GDM1 (cell line): ENCODE data around the gene TRIM49D1.
"Not testable (repeated sequence)": the region's sequence is repeated elsewhere in the genome, so short reads cannot be mapped to it uniquely, and the experiment has no call there.

Experiments used
- DNase-seq: peaks from one replicate; lab custom pipeline; 2025; lab: John Stamatoyannopoulos, UW

TRIM49D1 gene, protein sequence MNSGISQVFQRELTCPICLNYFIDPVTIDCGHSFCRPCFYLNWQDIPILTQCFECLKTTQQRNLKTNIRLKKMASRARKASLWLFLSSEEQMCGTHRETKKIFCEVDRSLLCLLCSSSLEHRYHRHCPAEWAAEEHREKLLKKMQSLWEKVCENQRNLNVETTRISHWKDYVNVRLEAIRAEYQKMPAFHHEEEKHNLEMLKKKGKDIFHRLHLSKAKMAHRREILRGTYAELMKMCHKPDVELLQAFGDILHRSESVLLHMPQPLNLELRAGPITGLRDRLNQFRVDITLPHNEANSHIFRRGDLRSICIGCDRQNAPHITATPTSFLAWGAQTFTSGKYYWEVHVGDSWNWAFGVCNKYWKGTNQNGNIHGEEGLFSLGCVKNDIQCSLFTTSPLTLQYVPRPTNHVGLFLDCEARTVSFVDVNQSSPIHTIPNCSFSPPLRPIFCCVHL

DNA sequence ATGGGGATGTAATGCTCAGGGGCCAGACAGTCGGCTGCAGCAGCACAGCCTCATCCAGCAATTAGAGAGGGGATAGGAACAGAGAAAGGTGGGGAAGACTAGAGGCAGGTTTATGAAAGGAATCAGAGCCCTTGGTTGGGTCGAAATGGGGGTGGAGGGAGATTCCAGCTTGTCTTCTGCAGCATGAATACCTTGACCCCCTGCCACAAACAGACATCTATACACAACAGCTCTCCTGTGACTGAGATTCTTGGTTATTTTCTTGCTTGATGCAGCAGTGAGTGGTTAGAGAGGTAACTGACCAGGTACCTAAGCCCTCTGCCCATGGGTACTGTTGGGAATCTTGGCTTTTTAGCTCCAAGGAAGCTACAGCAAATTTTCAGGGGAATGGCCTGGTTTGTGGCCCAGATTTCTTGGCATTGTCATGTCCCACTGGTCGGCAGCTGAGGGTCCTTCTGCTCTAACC is at the start of gene TRIM49D1:
Gene TRIM49D1 (minus strand): TSS at position 51 of the 466 bp plus-strand sequence. CDS start 4,535 bp downstream, outside the sequence.
- no peak for DNase-seq

DNA sequence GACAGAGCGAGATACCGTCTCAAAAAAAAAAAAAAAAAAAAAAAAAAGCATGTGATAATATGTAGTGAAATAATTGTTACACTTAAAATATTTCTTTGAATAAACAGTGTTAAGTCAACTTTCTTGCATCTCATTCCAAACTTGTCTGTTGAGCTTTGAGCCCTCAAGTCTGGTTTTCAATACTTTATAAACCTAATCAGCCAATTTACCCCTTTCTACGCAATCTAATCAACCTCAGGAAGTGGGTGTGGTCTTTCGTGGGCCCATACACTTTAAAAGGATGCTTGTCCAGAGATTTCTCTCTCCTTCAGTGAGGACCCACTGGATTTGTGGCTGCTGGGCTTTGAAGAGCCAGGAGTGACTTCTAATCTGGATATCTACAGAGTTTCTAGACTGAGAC is 43.7 kb upstream of the TRIM49D1 start, which contains the start of gene TRIM64:
Gene TRIM64 (plus strand): TSS at position 301 of the 400 bp plus-strand sequence. CDS start 2,467 bp downstream, outside the sequence.
- DNase-seq = not testable (repeated sequence)

- not testable (repeated sequence) for DNase-seq
These were observed 38.8 kb upstream of the TRIM49D1 start for GRCh38 chr11:89960833-89961232.

DNA sequence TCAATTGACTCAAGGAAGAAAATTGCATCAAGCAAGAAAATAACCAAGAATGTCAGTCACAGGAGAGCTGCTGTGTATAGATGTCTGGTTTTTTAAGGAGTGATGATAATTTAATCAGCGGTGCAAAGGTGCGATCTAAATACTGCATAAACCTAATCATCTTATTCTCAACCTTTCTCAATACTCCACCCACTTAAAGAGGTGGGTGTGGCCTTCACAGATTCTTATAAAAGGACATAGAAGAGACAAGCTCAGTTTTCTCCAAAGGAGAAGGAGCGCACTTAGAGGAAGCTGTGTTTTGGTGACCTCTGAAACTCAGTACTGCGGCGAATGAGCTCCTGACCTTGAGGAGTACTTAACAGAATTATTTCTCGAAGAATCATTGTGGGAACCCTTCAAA is 1.7 kb upstream of the TRIM49D1 start, which contains the start of gene TRIM49D2:
Gene TRIM49D2 (plus strand): TSS at position 301 of the 400 bp plus-strand sequence. CDS start 2,698 bp downstream, outside the sequence.
- not testable (repeated sequence) for DNase-seq

DNA sequence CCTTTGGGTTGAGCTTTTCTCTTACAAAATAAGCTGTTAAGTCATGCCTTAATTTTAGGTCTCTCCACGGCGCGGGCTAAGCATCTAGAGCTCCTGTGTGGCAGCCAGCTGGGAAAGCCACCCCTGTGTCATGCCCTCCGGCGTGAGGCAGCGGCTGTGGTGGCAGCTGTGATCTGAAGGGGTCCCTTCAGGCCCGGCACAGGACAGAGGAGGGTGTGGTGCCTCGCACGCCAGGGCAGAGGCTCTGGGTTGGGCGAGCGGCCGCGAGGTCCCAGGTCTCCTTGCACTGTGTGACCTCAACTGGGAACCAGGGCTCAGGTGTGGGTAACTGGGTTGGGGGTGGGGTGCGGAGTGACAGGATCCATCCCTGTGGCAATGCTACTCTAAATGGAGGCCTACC is 21.2 kb downstream of the TRIM49D1 start:
- DNase-seq = not testable (repeated sequence)

- DNase-seq = not testable (repeated sequence)
These were observed 28.8 kb downstream of the TRIM49D1 start for GRCh38 chr11:89893245-89893644.

- DNase-seq = not testable (repeated sequence)
These were observed 44.5 kb downstream of the TRIM49D1 start for GRCh38 chr11:89877511-89877910.

DNA sequence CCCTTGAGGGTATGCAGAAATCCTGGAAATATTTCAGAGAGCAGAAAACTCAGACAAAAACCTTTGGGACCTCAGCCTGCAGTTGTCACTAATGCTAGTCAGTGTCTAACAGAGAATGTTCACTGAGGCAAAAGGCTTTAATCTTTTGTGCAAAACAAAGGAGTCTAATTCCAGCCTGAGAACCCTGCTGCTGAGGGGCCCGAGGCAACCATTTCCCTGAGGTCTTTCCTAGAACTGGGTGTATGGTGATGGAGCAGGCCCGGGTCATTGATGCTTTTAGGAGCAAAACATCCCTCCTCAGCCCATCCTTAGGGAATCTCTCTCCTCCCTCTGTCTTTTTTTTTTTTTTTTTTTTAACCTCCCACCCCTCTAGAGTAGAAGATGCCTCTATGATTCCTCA is 49.5 kb downstream of the TRIM49D1 start:
- DNase-seq = not testable (repeated sequence)

GRCh38 chr11:89865223-89865622 is 56.8 kb downstream of the TRIM49D1 start:
- DNase-seq = not testable (repeated sequence)

- not testable (repeated sequence) for DNase-seq
These were observed 57.9 kb downstream of the TRIM49D1 start for GRCh38 chr11:89863906-89864704.
